ENCODE results near the gene NFAT5.
"Not testable (repeated sequence)": the region's sequence is repeated elsewhere in the genome, so short reads cannot be mapped to it uniquely, and the experiment has no call there.

Gene NFAT5

GRCh38 chr16:69554495-69554894 is 11.3 kb upstream of the NFAT5 start:
- no peak for DNase-seq

- no peak for DNase-seq
Observed at GRCh38 chr16:69555437-69555836, 10.3 kb upstream of the NFAT5 start.

- DNase-seq, result no peak
Observed at GRCh38 chr16:69555867-69556266, 9.9 kb upstream of the NFAT5 start.

GRCh38 chr16:69559164-69559563 is 6.6 kb upstream of the NFAT5 start:
- DNase-seq, result no peak

- not testable (repeated sequence) for DNase-seq
Observed at GRCh38 chr16:69561367-69561766, 4.4 kb upstream of the NFAT5 start.

- no peak for DNase-seq
Observed at GRCh38 chr16:69561901-69562300, 3.9 kb upstream of the NFAT5 start.

- DNase-seq, result no peak
Observed at GRCh38 chr16:69562813-69563212, 3.0 kb upstream of the NFAT5 start.

- peak; percentile 80 for DNase-seq
Observed at GRCh38 chr16:69563605-69564580, 1.9 kb upstream of the NFAT5 start.

GRCh38 chr16:69564845-69565670 is 708 bp upstream of the NFAT5 start:
- DNase-seq, result no peak

GRCh38 chr16:69566240-69566980 is 644 bp downstream of the NFAT5 start:
- no peak for DNase-seq

- no peak for DNase-seq
Observed at GRCh38 chr16:69566981-69567680, 1.4 kb downstream of the NFAT5 start.

- DNase-seq, result no peak
Observed at GRCh38 chr16:69568676-69569075, 2.9 kb downstream of the NFAT5 start.

GRCh38 chr16:69578771-69579170 is 13.0 kb downstream of the NFAT5 start:
- DNase-seq, result not testable (repeated sequence)

GRCh38 chr16:69579783-69580481 is 14.2 kb downstream of the NFAT5 start:
- DNase-seq, result no peak

- DNase-seq, result no peak
Observed at GRCh38 chr16:69581297-69581696, 15.5 kb downstream of the NFAT5 start.

GRCh38 chr16:69584493-69584892 is 18.7 kb downstream of the NFAT5 start:
- DNase-seq, result not testable (repeated sequence)

- no peak for DNase-seq
Observed at GRCh38 chr16:69589434-69590269, 23.9 kb downstream of the NFAT5 start.

GRCh38 chr16:69590590-69590989 is 24.8 kb downstream of the NFAT5 start:
- DNase-seq, result no peak

- DNase-seq, result no peak
Observed at GRCh38 chr16:69593751-69594255, 28.0 kb downstream of the NFAT5 start.

Data from CD4-positive, alpha-beta T cell treated with Interleukin-15 for 1 hour (primary cell).